T-helper 9 cell (primary cell): ENCODE results near the gene PAQR6.

ENCODE experiments used
- DNase-seq: peaks from one replicate; pipeline ENCODE4 v3.0.0-alpha.2; 2020

PAQR6 gene

DNA sequence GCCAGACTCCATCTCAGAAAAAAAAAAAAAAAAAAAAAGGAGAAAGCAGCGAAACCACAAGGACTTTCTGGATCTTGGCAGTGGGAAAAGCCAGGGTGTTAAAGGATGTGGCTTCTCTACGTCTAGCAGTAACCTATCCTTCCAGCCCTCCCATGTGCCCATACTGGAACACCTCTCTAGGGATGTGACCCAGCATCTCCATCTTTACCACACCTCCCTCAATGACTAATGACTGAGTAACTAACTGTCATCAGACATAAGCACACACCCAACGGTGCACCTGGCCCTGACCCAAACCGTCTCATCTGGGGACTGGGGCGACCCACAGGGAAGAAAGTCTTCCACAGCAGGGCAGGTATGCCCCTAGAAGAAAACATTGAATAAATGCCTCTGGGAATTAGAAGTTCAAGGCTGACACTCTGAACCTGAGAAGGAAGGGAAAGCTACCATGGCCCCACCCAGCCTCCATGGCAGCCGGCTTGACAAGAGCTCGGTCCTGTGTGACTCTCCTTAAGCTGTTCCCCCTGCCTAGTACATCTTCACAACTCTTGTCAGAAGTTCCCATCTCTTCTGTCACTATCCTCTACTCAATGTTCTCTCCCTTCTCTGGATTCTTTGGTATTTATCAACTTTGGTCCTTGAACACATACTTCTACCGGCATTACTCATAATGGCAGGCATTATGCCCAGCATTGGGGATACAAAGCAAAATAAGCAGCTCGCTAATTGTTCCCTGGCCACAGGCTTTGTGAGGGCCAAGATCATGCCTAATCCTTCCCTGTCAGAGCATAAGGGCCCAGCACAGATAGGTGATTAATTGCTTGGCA, 14.8 kb upstream of the PAQR6 start:
- no peak for DNase-seq

- no peak for DNase-seq
Observed at GRCh38 chr1:156260896-156261295, 13.0 kb upstream of the PAQR6 start.

- no peak for DNase-seq
Observed at GRCh38 chr1:156259805-156260204, 11.9 kb upstream of the PAQR6 start.

GRCh38 chr1:156258859-156259258, 11.0 kb upstream of the PAQR6 start:
- DNase-seq = no peak

GRCh38 chr1:156257711-156258110, 9.9 kb upstream of the PAQR6 start:
- DNase-seq = no peak

DNA sequence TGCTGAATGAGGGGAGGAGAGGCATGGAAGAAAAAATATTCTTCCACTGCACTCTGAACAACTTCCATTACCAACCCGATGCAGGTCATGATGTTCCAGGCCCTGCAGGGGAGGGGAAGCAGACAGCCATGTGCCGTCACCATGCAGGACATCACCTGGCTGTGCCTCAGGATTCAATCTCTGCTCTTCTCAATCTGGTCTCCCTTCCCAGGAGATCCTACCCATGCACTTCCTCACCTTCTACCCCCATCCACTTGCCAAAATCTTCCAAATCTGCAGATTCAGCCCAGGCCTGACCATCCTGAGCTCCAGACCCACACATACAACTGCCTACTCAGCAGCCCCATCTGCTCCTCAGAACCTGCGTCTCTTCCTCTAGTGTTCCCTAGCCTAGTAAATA, 5.8 kb upstream of the PAQR6 start:
- DNase-seq = no peak

DNA sequence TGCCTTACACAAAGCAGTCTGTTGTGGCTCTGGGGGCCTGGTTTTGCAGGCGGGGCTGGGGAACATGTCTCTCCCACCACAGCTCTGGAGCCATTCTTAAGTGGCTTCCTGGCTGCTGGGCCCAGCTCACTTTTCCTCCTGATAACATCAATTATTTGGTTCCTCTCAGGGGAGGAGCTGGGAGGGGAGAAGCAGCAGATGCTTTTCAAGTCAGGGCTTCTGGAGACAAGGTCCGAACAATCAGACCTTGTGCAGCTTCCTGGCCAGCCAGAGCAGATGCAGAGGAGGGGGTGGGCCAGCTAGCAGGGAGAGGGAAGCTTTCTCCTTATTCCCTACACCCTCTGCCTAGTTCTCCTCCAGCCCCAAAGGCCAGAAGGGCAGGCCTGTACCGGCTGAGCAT, 3.7 kb upstream of the PAQR6 start:
- no peak for DNase-seq

GRCh38 chr1:156249593-156249992, 1.7 kb upstream of the PAQR6 start:
- DNase-seq = no peak

DNA sequence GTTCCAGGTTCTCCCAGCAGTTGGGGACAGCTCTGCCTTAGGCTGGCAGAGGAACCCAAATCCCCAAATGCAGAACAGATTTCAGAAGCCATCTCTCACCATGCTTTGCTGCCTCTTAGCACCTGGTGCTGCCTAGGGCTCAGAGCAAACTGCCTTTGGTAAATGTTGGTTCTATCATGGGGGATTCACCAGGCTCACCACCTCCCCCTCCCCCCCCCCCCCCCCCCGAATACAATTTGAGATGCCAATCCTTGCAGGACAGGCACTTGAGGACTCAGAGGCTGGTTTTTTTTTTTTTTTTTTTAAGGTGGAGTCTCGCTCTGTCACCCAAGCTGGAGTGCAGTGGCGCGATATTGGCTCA, 447 bp upstream of the PAQR6 start:
- DNase-seq = no peak

DNA sequence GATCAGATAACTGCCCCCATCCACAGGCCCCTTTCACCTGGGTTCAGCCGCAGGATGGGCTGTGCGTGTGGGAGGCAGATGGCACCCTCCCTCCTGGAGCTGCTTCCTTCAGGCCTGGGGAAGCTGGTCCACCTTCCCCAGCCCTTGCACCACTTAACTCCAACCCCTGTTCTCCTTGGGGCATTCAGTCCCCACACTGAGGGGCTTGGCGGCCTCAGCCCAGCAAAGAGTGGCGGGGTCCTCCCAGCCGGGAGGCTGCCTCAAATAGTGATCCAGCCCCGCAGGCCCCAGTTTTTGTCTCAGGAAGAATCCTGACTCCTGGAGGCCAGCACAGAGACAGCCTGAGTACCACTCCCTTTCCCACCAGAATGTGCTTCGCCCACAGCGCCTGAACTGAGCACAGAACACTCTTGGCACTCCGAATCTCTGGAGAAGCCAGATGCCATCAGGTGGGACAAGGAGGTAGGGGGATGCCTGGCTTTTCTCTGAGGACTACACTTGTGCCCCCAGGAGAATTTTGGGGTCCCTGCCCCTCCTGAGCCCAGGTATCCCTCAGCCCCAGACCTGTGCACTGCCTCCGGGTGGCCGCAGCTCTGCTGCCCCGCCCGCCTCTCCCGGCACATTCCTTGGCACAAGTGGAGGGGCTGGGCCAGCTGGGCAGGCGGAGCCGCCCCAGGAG, 936 bp downstream of the PAQR6 start:
- DNase-seq = no peak

GRCh38 chr1:156246241-156246780, 1.5 kb downstream of the PAQR6 start:
- DNase-seq = no peak

- peak; percentile 17 for DNase-seq
Observed at GRCh38 chr1:156245451-156246232, 2.2 kb downstream of the PAQR6 start.

DNA sequence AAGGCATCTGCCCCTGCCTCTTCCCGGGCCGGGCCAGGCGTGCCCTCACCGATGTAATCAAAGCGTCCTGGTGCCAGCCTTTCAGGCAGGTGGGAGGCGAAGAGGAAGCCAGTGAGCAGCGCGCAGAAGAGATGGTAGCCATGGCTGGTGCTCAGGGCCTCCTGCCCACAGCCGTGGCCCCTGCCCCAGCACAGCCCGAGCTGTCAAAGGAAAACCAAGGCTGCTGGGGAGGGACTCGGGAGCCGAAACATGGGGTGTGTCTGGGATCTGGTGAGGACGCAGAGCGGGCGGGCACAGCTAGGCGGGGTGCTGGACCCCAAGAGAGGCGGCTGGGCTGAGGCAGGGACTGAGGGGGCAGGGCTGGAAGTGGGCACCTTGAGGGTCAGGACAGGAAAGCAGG, 3.1 kb downstream of the PAQR6 start:
- DNase-seq = no peak

GRCh38 chr1:156244126-156244525, 3.7 kb downstream of the PAQR6 start:
- no peak for DNase-seq

GRCh38 chr1:156242738-156243137, 5.1 kb downstream of the PAQR6 start:
- no peak for DNase-seq

DNA sequence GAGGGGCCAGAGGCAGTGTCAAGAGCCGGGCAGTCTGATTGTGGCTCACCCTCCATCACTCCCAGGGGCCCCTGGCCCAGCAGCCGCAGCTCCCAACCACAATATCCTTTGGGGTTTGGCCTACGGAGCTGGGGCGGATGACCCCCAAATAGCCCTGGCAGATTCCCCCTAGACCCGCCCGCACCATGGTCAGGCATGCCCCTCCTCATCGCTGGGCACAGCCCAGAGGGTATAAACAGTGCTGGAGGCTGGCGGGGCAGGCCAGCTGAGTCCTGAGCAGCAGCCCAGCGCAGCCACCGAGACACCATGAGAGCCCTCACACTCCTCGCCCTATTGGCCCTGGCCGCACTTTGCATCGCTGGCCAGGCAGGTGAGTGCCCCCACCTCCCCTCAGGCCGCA, 5.9 kb downstream of the PAQR6 start, which contains the start of gene BGLAP:
BGLAP (plus strand) TSS at position 259 of the 400 bp plus-strand sequence; CDS start at position 307, 48 bp downstream.
- no peak for DNase-seq

DNA sequence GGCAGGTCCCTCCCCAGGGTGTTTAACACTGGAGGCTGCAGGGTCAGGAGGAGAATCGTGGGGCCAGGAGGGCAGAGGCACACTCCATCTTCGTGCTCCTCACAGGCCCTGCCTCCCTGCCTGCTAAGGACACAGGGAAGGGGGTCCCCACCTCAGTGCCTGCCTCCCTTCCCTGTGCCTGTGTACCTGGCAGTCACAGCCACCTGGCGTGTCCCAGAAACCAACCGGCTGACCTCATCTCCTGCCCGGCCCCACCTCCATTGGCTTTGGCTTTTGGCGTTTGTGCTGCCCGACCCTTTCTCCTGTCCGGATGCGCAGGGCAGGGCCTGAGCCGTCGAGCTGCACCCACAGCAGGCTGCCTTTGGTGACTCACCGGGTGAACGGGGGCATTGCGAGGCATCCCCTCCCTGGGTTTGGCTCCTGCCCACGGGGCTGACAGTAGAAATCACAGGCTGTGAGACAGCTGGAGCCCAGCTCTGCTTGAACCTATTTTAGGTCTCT, 6.5 kb downstream of the PAQR6 start:
- no peak for DNase-seq

DNA sequence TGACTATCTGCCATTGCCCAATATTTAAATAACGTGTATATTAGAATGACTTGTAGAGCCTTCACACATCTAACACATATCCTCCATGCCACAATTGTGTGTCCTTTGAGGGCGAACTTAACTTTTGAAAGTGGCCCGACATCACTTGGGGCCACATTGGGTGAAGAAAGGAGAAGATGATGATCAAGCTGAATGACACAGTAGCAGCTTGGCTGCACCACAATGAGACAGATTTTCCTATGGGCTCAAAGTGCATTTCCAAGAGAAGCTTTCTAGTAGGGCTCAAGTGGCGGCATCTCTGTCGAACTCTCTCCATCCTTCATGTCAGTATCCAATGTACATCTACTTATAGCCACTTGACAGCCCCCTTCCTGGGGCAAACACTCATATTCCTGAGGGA, 9.6 kb downstream of the PAQR6 start:
- DNase-seq = no peak

GRCh38 chr1:156236164-156236563, 11.7 kb downstream of the PAQR6 start:
- no peak for DNase-seq

GRCh38 chr1:156233426-156234127, 14.3 kb downstream of the PAQR6 start:
- no peak for DNase-seq

DNA sequence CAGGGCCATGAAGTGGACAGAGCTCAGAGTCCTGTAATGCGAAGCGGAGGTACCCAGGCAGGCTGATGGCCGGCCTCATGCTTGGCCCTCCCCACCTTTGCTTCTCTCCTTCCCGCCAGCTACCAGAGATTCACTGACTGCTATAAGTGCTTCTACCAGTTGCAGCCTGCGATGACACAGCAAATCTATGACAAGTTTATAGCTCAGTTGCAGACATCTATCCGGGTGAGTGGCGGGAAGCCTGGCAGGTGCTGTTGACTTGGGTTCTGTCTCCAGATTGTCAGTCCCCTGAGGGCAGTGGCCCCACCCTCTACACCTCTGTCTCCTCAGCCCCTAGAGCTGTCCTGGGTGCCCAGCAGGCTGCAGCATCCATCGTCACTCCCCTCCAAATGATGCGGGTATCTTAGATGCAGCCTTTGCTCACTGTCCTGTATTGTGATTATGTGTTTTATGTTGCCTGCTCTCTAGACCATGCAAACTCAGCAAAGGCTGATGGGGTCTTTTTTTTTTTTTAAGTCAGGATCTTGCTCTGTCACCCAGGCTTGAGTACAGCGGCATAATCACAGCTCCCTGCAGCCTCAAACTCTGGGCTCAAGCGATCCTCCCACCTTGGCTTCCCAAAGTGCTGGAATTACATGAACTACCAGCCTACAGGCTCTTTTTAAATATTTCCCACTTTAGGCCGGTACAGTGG, 15.5 kb downstream of the PAQR6 start:
- DNase-seq = no peak

DNA sequence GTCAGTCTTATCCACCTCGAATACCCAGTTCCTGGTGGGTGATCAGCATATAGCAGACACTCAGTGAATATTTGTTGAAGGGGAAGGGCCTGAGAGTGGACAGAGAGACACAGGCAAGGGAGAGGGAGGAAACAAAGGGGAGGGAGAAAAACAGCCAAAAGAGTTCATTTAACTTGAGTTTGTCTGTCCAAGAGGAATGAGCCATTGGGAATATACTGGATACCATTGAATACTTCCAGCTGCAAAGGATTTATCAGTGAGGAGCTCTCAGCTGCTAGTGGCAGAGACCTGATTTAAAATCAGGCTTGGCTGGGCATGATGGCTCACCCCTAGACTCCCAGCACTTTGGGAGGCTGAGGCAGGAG, 17.4 kb downstream of the PAQR6 start:
- no peak for DNase-seq
